ENCODE results near the gene PAN2.
A peak's percentile ranks its signal among the peaks of the same experiment; 100 is the strongest.
"Not testable (repeated sequence)": the region's sequence is repeated elsewhere in the genome, so short reads cannot be mapped to it uniquely, and the experiment has no call there.

The PAN2 gene

GRCh38 chr12:56341616-56342015 is 7.8 kb upstream of the PAN2 start:
- DNase-seq (ENCODE audit: low spot score), result no peak

GRCh38 chr12:56339158-56339422 is 5.3 kb upstream of the PAN2 start:
- no peak for DNase-seq (ENCODE audit: low spot score)

- DNase-seq (ENCODE audit: low spot score), result no peak
Measured at GRCh38 chr12:56338308-56339157, 4.7 kb upstream of the PAN2 start, which contains the start of gene IL23A. IL23A (plus strand) TSS chr12:56338884; CDS start chr12:56339045, 161 bp downstream.

GRCh38 chr12:56337753-56338251 is 4.0 kb upstream of the PAN2 start:
- DNase-seq (ENCODE audit: low spot score), result no peak

GRCh38 chr12:56336361-56337167 is 2.8 kb upstream of the PAN2 start:
- no peak for DNase-seq (ENCODE audit: low spot score)

GRCh38 chr12:56335527-56335926 is 1.7 kb upstream of the PAN2 start:
- DNase-seq (ENCODE audit: low spot score), result not testable (repeated sequence)

GRCh38 chr12:56334490-56334793 is 642 bp upstream of the PAN2 start:
- no peak for DNase-seq (ENCODE audit: low spot score)

- peak; percentile 47 for DNase-seq (ENCODE audit: low spot score)
Measured at GRCh38 chr12:56333197-56333678, 562 bp downstream of the PAN2 start.

GRCh38 chr12:56332512-56333196 is 1.1 kb downstream of the PAN2 start:
- no peak for DNase-seq (ENCODE audit: low spot score)

- no peak for DNase-seq (ENCODE audit: low spot score)
Measured at GRCh38 chr12:56330936-56331490, 2.8 kb downstream of the PAN2 start.

GRCh38 chr12:56326533-56326932 is 7.3 kb downstream of the PAN2 start:
- DNase-seq (ENCODE audit: low spot score), result peak; percentile 45

GRCh38 chr12:56326126-56326525 is 7.7 kb downstream of the PAN2 start:
- no peak for DNase-seq (ENCODE audit: low spot score)

GRCh38 chr12:56324206-56324605 is 9.6 kb downstream of the PAN2 start:
- DNase-seq (ENCODE audit: low spot score), result no peak

GRCh38 chr12:56321610-56322009 is 12.2 kb downstream of the PAN2 start:
- DNase-seq (ENCODE audit: low spot score), result not testable (repeated sequence)

- DNase-seq (ENCODE audit: low spot score), result no peak
Measured at GRCh38 chr12:56321027-56321426, 12.8 kb downstream of the PAN2 start.

GRCh38 chr12:56317675-56318074 is 16.1 kb downstream of the PAN2 start:
- DNase-seq (ENCODE audit: low spot score), result no peak

GRCh38 chr12:56315622-56316473 is 18.0 kb downstream of the PAN2 start, which contains the start of gene CNPY2:
CNPY2 (minus strand) TSS chr12:56315988; CDS start chr12:56315217, 771 bp downstream.
- peak; percentile 96 for DNase-seq (ENCODE audit: low spot score)

- peak; percentile 45 for DNase-seq (ENCODE audit: low spot score)
Measured at GRCh38 chr12:56315249-56315621, 18.6 kb downstream of the PAN2 start.

GRCh38 chr12:56311003-56311402 is 22.8 kb downstream of the PAN2 start:
- no peak for DNase-seq (ENCODE audit: low spot score)

GRCh38 chr12:56308714-56309113 is 25.1 kb downstream of the PAN2 start:
- no peak for DNase-seq (ENCODE audit: low spot score)

Data from D341Med (cell line).